Mucosa of descending colon (tissue), 3 donors: Measurements from ENCODE around the gene HYDIN. TPM values are rescaled to one million over a fixed set of nuclear protein-coding genes. Genes with fewer than 3 reads are reported as not detected.
"Not testable (repeated sequence)": the region's sequence is repeated elsewhere in the genome, so short reads cannot be mapped to it uniquely, and the experiment has no call there.

Experiments
- ATAC-seq: fragments of 200-7000 bp; cut with Tn5 transposase; one replicate; pipeline ENCODE4 v1.9.1; 2020; ENCODE audit warnings: mild to moderate bottlenecking, moderate library complexity
- DNase-seq, 3 donors: peaks; one replicate each; pipeline ENCODE4 v3.0.0-alpha.2; 2020
- H3K36me3 ChIP-seq: fragments of 200-600 bp; one replicate; pipeline ENCODE4 v1.8.0; 2021; ENCODE audit warnings: low read depth, mild to moderate bottlenecking
- H3K4me1 ChIP-seq: fragments of 200-600 bp; one replicate; pipeline ENCODE4 v1.8.0; 2021; ENCODE audit warnings: low read depth, mild to moderate bottlenecking
- H3K4me3 ChIP-seq: fragments of 200-600 bp; one replicate; pipeline ENCODE4 v1.8.0; 2021; ENCODE audit warnings: mild to moderate bottlenecking
- H3K9me3 ChIP-seq: fragments of 200-600 bp; one replicate; pipeline ENCODE4 v1.8.0; 2021; ENCODE audit warnings: mild to moderate bottlenecking
- intact Hi-C, 2 donors: fragments of 100-400 bp; cut with DNase I in 1 of 2; cut with micrococcal nuclease in 1 of 2; formaldehyde crosslinking; loops; one replicate each; pipeline versions ENCODE4 v1.11.0 to v1.11.1; 2022; cut with DNase I, micrococcal nuclease
- total RNA-seq, 3 donors: library from RNA; stranded (reverse); fragmentation: NEBNext Ultra II Directional in 2 of 3; extraction: Animal tissue kit (Norgen Biotek cat#: 25700) in 2 of 3; gene quantifications; one replicate each; pipeline versions ENCODE4 v1.2.1 to v1.2.4, GENCODE V29; 2021 to 2023
- donor health status: DM: no; HTN: no; CAD: no; lungs with moderate emphysema.
- donor health status: DM: no; HTN: no; CAD: no.
- donor health status: DM: no; HTN: yes; CAD: no.

Gene HYDIN
- total RNA-seq, 3 donors from 2014 or later: 0.80 to 2.3 (median 1.5) TPM

GRCh38 chr16:70930757-70931156 is 299.8 kb downstream of the HYDIN start:
- ATAC-seq, H3K4me1 ChIP-seq, H3K36me3 ChIP-seq, DNase-seq, H3K4me3 ChIP-seq, intact Hi-C loops, H3K9me3 ChIP-seq: not testable (repeated sequence)

GRCh38 chr16:70922164-70922563 is 308.4 kb downstream of the HYDIN start:
- H3K4me1 ChIP-seq, intact Hi-C loops, ATAC-seq, H3K4me3 ChIP-seq, DNase-seq, H3K9me3 ChIP-seq, H3K36me3 ChIP-seq: not testable (repeated sequence)

GRCh38 chr16:70920661-70921060 is 309.9 kb downstream of the HYDIN start:
- not testable (repeated sequence) for ATAC-seq, DNase-seq

GRCh38 chr16:70888208-70888607 is 342.3 kb downstream of the HYDIN start:
- H3K4me1 ChIP-seq, H3K4me3 ChIP-seq, ATAC-seq, intact Hi-C loops, DNase-seq, H3K36me3 ChIP-seq, H3K9me3 ChIP-seq: not testable (repeated sequence)

More at GRCh38 chr16:70920661-70921060, 309.9 kb downstream of the HYDIN start:
- H3K9me3 ChIP-seq, H3K4me1 ChIP-seq, H3K36me3 ChIP-seq, H3K4me3 ChIP-seq, intact Hi-C loops: not testable (repeated sequence)

DNA sequence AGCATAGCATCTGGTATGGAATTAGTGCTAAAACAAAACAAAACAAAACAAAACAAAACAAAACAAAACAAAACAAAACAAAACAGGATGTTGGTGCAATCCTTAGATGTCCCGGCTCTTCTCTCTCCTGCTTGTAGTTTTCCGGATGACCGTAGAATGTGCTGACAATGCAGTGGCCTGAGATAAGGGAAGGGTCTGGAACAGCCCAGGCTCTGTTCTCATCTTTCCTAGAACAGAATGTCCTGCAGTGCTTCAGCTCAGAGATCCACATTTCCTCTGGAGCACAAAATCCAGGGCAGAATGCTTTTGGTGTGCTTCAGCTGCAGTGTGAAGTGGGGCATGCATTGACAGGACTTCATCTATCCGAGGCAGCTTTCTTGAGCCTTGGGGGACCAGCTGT is 345.9 kb downstream of the HYDIN start:
- ATAC-seq, H3K9me3 ChIP-seq, H3K4me1 ChIP-seq, H3K4me3 ChIP-seq, intact Hi-C loops, H3K36me3 ChIP-seq, DNase-seq: not testable (repeated sequence)

DNA sequence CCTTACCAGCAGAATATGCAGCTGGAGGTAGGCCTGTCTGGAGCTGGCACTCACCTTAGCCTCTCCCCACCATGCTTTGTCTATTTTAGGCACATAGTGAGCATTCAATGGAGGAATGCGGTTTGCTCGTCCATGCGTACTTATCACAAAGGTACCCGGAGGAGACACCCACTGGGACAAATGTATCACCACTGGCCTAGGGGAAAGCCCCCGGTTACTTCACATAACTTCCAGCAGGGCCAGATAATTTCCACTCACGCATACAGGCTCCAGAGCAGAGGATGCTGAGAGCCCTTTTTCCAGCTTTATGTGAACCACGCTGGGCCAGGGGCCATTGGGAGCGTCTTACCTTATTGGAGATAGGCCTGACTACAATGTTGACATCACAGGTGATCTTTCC is 348.2 kb downstream of the HYDIN start:
- H3K4me1 ChIP-seq, H3K9me3 ChIP-seq, DNase-seq, intact Hi-C loops, ATAC-seq, H3K4me3 ChIP-seq, H3K36me3 ChIP-seq: not testable (repeated sequence)

DNA sequence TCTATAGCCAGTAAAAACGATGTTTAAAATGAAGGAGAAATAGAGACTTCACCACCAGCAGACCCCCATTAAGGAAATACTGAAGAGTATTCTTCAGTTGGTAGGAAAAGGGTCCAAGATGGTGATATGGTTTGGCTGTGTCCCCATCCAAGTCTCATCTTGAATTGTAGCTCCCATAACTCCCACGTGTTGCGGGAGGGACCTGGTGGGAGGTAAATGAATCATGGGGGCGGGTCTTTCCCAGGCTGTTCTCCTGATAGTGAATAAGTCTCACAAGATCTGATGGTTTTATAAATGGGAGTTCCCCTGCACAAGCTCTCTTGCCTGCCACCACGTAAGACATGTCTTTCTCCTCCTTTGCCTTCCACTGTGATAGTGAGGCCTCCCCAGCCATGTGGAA is 352.6 kb downstream of the HYDIN start:
- H3K4me1 ChIP-seq, H3K4me3 ChIP-seq, H3K9me3 ChIP-seq, H3K36me3 ChIP-seq, ATAC-seq, intact Hi-C loops, DNase-seq: not testable (repeated sequence)

GRCh38 chr16:70876442-70876841 is 354.1 kb downstream of the HYDIN start:
- DNase-seq, intact Hi-C loops, ATAC-seq, H3K9me3 ChIP-seq, H3K4me3 ChIP-seq, H3K36me3 ChIP-seq, H3K4me1 ChIP-seq: not testable (repeated sequence)

- H3K36me3 ChIP-seq, H3K9me3 ChIP-seq, intact Hi-C loops: not testable (repeated sequence)
Observed at GRCh38 chr16:70864698-70865097, 365.8 kb downstream of the HYDIN start.

GRCh38 chr16:70861996-70862395 is 368.5 kb downstream of the HYDIN start:
- H3K4me3 ChIP-seq, H3K4me1 ChIP-seq, ATAC-seq, intact Hi-C loops, H3K9me3 ChIP-seq, H3K36me3 ChIP-seq, DNase-seq: not testable (repeated sequence)

More at GRCh38 chr16:70864698-70865097, 365.8 kb downstream of the HYDIN start:
- DNase-seq, H3K4me3 ChIP-seq, ATAC-seq, H3K4me1 ChIP-seq: not testable (repeated sequence)

- H3K9me3 ChIP-seq, H3K36me3 ChIP-seq, H3K4me3 ChIP-seq, ATAC-seq, DNase-seq, H3K4me1 ChIP-seq, intact Hi-C loops: not testable (repeated sequence)
Observed at GRCh38 chr16:70851299-70851698, 379.2 kb downstream of the HYDIN start.

DNA sequence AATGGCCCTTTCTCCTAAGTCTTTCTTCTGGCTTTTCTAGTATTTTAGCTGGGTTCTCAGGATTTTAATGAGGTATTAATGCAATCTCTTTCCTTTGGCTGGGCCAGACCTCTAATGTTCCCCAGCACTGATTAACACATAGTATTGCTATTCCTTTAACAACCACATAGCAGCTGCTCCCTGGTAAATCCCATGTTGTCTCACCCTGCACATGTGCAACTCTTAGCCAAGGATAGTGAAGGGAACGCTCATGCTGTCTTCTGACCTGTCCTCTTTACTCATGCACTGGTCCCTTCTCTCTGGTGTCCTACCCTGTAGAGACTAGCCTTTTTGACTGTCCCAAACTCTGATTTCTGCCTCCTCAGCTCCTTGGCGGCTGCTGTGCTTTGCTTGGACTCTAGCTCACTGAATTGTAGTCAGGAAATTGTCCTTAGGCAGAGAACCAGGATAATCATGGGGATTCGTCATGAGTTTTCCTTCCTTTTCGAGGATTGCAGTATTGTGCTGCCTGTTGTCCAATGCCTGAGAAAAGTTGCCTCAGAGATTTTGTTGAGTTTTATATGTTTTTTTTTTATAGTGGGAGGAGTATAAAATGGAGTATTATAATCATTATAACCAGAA is 406.9 kb downstream of the HYDIN start:
- ATAC-seq, intact Hi-C loops: not testable (repeated sequence)

DNA sequence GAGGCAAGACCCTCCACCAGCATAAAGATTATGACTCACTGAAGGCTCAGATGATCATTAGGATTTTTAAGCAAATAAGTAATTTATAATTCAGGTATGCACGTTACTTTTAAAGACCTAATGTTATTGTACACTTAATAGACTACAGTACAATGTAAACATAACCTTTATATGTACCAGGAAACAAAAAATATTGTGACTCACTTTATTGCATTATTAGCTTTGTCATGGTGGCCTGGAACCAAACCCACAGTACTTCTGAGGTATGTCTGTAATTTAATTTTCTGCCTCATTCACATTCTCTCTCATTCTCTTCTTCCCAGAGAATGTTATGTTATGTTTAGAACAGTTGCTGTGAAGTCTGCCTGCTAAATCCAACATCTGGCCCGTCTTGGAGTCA is 407.8 kb downstream of the HYDIN start:
- H3K9me3 ChIP-seq, H3K36me3 ChIP-seq, intact Hi-C loops, H3K4me3 ChIP-seq, ATAC-seq, H3K4me1 ChIP-seq, DNase-seq: not testable (repeated sequence)

More for the DNA sequence above, 406.9 kb downstream of the HYDIN start:
- H3K9me3 ChIP-seq, H3K4me3 ChIP-seq, H3K36me3 ChIP-seq, DNase-seq, H3K4me1 ChIP-seq: not testable (repeated sequence)

DNA sequence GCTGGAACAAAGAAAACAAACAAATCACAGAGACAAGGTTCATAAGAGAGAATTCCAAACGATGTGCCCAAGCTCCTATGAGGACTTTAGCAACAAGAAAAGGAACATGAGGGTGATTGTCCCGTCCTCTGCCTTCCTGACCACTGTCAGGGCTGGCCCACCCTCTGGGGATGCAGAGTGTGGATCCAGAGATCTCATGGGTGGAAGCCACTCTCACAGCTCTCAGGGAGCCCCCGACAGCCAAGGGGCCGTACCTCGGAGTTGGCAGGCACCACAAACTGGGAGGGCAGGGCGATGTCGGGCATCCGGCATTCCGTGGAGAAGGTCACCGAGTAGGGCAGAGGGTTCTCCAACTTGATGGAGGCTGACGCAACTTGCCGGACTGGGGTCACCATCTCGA is 412.4 kb downstream of the HYDIN start:
- H3K9me3 ChIP-seq, H3K4me1 ChIP-seq, intact Hi-C loops, H3K36me3 ChIP-seq, ATAC-seq, H3K4me3 ChIP-seq, DNase-seq: not testable (repeated sequence)
